ENCODE measurements around the gene LY86. TPM values are rescaled to one million over a fixed set of nuclear protein-coding genes. Genes with fewer than 3 reads are reported as not detected.

The LY86 gene
- total RNA-seq, 1 experiment from 2014 or later, result not detected

DNA sequence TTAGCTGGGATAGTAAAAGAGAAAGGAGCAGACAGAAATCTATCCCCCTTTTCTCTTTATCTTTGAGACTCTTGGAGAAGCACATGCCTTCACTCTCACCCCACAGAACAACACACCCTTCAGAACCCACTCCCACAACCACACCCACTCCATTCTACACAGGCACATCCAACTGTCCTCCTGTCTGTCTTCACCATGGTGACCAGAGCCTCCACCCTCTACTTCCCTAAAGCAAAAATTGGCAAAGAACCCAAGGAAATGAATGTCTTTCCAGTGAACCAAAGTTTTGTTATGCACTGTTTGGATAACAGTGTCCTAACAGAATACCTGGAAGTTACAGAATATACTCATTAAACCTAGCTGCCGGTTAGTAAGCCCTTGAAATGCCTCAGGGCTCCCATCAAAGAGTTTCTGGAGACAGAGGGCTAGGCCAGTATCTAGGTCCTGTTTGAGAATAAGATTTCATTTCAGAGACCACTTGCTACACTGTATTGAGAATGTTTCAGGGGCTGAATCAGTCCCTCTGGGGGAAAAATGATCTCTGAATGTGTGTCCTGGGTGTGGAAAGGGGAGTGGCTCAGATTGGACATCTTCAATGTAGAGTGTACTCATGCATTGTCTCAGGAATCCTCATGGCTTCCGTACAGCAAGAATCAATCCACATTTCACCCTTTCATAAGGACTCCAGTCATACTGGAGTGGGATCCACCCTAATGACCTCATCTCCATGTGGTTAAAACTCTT, 101.1 kb downstream of the LY86 start:
- in situ Hi-C loops (cut with HindIII; ENCODE audit: low sequenced_read_pairs), result no loop called here

DNA sequence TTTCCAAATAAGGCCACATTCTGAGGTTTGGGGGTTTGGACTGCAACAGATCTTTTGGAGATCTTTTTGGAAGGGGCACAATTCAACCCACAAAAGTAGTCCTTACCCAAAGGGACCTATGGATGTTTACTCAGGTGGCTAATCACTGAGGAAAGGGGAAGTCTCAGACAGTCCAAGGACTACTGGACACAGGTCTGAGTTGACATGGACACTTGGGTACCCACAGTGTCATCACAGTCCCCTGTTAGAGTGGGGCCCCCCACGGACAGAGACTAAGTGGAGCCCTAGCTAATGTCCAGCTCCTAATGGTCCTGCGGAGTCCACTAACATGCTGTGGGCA, 101.6 kb downstream of the LY86 start:
- no peak for DNase-seq (ENCODE audit: low spot score)
- in situ Hi-C loops (cut with HindIII; ENCODE audit: low sequenced_read_pairs), result no loop called here

More for the DNA sequence above, 101.1 kb downstream of the LY86 start:
- no peak for DNase-seq (ENCODE audit: low spot score)

DNA sequence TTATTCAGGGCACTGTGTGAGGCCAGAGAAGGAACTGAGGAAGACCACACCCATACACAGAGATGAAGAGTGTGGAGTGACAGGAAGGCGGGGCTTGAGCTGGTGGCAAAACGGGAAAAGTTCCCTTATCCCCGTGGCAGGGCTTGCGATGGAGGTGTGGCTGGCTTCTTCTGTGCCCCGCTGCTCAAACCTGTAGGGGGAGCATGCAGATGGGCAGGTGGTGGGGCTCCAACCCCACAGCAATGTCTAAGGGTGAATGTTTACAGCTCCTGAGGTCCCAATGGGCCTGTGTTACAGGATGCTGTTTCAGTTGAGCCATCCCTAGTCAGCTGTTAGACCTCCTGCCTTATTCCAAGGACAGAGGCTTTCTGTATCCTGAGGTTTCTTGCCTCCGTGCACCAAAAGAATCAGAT, 105.9 kb downstream of the LY86 start:
- in situ Hi-C loops (cut with HindIII; ENCODE audit: low sequenced_read_pairs), result no loop called here
- no peak for DNase-seq (ENCODE audit: low spot score)

DNA sequence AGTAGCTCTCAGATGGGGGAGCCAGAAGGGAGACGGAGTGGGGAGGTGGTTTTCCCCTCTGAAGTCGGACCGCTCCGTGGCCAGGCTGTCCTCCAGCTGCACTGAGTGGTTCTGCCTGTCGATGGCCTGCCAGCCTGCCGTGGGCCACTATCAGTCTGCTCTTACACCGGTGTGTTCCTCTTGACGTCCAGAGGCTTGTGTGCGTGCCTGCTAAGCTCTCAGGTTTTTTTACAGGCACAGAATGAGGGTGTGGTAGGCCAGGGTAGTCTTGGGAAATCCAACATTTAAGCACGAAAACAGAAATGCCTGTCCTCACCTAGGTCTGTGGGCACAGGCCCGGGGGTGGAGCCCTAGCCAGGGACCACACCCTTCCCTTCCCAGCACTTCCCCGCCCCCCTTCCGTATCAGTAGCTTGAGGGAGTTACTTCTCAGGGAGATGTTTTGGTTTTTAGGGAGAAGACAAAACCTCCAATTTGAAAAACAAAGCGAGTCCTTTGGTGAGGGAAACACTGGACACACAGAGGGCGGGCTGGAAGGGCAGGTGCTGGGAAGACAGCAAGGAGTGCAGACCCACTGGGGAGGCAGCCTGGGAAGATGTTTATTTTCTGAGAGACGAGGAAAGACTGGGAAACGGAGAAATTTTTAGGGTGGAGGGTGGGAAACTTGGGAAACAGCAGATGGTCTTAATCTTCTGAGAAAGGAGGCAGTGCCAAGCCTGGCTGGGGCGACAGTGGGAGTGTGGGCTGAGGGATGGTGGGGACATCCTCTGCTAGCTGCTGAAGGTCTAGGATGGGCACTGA, 106.5 kb downstream of the LY86 start:
- in situ Hi-C loops (cut with HindIII; ENCODE audit: low sequenced_read_pairs), result no loop called here
- DNase-seq (ENCODE audit: low spot score), result no peak

DNA sequence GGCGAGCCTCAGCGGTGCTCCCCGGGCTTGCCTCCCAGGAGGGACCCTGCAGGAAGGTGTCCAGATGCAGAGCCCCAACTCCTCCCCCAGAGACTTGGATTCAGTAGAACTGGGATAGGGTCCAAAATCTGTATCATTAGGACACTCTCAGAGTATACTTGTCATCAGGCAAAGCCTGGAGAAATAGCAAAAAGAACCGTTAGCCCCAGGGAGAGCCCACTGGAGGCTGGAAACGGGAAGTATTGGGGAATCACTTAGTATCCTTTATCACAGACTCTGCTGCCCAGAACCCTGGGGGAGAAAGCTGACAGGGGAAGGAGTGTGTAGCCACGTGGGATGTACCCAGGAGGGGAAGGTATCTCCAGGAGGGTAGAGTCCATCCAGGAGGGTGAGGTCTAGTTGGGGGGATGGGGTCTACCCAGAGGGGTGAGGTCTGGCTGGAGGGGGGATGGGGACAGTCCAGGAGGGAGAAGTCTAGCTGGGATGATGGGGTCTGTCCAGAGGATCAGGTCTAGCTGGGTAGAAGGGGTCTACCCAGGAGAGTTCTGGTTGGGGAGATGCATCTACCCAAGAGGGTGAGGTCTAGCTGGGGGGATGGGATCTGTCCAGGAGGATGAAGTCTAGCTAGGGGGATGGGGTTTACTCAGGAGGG, 107.2 kb downstream of the LY86 start:
- in situ Hi-C loops (cut with HindIII; ENCODE audit: low sequenced_read_pairs), result no loop called here

DNA sequence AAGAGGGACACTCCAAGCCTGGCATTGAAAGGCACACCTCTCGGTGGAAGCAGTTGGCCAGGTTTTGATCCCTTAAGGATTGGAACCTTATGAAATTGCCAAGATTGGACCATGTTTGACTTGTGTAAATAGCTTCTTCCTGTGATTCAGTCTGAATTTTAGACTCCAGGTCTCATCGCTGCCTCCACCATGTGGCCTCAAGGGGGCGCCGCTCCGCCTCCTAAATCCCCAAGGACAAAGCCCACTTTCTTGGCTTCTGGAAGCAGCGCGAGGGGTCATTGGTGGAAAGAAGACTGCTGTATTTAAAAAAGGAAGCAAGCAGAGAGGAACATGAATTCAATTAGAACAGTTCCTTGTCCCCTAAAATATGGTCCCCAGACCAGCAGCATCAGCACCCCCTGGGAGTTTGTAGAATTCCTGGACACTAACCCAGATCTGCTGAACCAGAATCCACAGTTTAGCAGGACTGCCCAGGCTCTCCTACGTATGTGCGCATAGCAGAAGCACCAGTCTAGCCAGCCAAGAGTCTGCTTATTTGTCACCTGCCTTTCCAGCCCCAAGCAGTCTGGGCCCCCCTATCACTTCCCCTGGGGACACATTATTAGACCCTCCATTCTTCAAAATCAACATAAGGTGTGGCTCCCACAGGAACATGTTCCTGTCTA, 108.5 kb downstream of the LY86 start:
- DNase-seq (ENCODE audit: low spot score), result peak; percentile 33
- in situ Hi-C loops (cut with HindIII; ENCODE audit: low sequenced_read_pairs), result no loop called here

More for the DNA sequence above, 107.2 kb downstream of the LY86 start:
- DNase-seq (ENCODE audit: low spot score), result no peak

DNA sequence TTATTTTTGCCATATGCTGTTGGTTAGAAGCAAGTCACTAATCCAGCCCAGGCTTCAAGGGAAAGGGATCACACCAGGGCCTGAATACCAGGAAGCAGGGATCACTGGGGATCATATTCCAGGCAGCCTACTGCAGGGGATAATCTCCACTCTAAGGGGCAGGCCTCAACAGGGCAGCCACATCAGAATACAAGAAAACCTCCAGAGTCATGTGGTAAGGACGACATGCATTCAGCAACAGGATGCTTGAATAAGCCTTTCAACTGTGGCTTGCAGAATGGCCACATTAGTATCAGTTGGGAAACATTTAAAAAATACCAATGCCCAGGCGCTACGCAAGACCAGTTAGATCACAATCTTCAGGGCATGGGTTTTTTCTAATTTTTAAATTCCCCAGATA, 109.1 kb downstream of the LY86 start:
- DNase-seq (ENCODE audit: low spot score), result no peak
- in situ Hi-C loops (cut with HindIII; ENCODE audit: low sequenced_read_pairs), result no loop called here

DNA sequence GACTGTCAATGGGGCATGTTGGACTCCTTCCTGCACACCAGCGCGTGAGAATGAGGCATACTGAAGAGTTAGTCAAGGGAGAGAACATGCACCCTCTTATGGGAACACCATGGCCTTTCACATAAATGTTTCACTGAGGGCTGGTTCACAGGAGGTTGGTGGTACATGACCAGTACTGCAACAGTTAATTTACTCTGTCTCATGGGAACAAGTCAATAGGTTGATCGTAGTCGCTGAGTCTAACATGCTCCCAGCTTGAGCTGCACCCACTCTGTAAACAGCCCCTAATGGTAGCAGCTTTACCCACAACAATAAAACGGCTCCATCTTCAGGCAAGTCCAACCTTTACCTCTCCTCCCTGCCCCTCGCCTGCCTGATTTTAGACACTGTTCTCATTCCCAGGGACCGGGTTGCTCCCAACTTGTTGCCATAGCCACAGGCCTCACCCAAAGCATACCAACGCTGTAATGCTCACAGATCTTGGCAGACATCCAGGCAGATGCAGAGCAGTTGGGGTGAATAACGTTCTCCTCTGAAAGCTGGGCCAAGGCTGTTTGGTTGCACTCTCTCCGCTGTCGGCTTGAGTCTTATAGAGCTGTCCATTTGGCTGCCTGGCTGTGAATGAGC, 111.3 kb downstream of the LY86 start:
- in situ Hi-C loops (cut with HindIII; ENCODE audit: low sequenced_read_pairs), result no loop called here
- no peak for DNase-seq (ENCODE audit: low spot score)

DNA sequence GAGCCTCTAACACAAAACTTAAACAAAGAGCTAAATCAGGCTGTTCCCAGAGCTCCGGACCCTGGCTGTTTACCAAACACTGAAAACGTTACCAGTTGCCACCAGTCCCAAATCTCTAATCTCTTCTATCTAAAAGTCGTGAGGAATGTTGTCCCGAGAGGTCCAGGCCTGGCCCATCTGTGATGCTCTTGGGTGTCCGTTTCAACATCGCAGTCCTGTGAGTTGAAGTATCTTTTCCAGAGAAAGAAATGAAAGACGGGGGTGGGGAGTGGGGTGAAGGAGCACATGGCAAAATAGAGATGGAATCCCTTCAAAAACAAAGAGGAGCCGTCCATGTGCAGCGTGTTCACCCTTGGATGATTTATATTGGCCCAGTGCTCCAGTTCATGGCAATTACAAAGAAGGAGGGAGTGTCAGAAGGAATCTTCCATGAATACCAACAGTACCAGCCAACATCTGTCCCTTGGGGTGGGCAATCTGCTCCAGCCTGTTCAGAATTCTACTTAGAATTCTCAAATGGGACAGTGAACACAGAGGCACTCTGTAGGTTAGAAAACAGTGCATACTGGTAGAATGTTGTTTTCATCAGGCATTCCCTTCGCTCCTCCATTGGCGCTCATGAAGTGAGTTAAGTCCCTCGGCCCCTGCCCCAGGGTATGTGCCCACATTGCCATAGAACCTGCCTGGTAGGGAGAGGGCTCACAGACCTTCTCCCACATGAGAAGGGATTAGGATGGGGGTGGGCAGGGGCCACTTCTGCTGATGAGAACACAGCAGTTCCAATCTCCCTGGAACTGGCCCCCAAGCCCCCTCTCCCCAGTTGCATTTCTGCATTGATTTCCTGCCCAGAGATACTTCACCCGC, 112.1 kb downstream of the LY86 start:
- DNase-seq (ENCODE audit: low spot score), result no peak
- in situ Hi-C loops (cut with HindIII; ENCODE audit: low sequenced_read_pairs), result no loop called here

DNA sequence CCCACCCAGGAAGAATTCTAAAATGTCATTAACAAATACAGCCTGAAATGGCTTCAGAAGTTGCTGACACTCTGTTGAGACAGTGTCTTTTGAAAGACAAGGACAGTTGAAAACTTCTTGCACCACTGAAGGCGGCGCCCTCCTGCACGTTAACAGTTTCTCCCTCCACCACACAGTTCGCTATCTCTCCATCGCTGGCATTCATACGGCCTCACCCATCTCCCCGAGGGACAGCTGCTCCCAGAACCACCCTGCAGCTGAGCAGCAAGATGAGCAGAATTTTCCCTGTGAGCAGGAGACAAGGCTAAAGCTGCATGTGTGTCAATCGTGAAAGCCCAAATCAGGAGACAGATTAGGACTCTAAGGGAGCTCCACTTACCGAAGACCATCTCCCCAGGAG, 113.3 kb downstream of the LY86 start:
- in situ Hi-C loops (cut with HindIII; ENCODE audit: low sequenced_read_pairs), result no loop called here

DNA sequence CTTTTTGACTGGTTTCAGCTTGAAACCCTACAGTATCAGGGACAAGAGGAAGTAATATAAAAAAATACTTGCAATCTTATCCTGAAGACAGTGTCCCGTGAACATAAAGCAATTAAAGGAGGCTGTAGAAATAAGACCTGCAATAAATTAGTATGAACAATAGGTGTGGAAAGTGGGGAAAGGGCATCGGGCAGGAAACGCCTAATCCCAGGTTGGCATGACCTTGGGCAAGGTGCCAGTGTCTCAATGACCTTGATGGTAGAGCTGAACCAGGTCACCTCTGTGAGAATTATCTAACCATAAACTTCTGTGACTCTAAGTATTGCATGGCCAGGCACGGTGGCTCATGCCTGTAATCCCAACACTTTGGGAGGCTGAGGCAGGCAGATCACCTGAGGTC, 115.2 kb downstream of the LY86 start:
- DNase-seq (ENCODE audit: low spot score), result no peak
- in situ Hi-C loops (cut with HindIII; ENCODE audit: low sequenced_read_pairs), result no loop called here

More for the DNA sequence above, 113.3 kb downstream of the LY86 start:
- DNase-seq (ENCODE audit: low spot score), result no peak
